Measurements from ENCODE around the gene PRR36. TPM values are rescaled to one million over a fixed set of nuclear protein-coding genes. Genes with fewer than 3 reads are reported as not detected.

The PRR36 gene
- total RNA-seq, 1 donor: under 0.01 TPM

DNA sequence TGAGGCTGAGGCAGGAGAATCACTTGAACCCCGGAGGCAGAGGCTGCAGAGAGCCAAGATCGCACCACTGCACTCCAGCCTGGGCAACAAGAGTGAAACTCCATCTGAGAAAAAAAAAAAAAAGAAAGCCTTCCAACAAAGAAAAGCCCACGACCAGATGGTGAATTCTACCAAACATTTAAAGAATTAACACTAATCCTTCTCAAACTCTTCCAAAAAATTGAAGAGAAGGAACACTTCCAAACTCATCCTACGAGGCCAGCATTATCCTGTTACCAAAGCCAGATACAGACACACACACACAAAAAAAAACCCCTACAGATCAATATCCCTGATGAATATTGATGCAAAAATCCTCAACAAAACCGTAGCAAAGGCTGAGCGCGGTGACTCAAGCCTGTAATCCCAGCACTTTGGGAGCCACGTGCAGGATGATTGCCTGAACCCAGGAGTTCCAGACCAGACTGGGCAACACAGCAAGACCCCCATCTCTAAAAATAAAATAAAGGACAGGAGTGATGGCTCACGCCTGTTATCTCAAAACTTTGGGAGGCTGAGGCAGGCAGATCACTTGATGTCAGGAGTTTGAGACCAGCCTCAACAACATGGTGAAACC lies 50.4 kb downstream of the PRR36 start:
- DNase-seq (ENCODE audit: low read depth in 2 of 3, low spot score in 2 of 3): no peak

DNA sequence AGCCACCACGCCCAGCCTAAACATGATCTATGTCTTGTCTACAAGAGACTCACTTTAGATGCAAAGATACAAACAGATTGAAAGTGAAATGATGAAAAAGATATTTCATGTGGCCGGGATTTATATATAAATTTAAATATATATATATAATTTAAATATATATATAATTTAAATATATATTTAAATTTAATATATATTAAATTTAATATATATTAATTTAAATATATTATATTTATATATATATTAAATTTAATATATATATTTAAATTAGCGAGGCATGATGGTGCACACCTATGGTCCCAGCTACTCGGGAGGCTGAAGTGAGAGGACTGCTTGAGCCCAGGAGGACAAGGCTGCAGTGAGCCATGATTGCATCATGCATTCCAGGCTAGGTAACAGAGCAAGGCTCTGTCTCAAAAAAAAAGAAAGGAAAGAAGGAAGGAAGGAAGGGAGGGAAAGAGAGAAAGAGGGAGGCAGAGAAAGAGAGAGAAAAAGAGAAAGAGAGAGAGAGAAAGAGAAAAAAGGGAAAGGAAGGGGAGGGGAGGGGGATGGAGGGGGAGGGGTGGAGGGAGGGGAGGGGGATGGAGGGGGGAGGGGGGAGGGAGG lies 51.2 kb downstream of the PRR36 start:
- DNase-seq (ENCODE audit: low read depth in 2 of 3, low spot score in 2 of 3): no peak

DNA sequence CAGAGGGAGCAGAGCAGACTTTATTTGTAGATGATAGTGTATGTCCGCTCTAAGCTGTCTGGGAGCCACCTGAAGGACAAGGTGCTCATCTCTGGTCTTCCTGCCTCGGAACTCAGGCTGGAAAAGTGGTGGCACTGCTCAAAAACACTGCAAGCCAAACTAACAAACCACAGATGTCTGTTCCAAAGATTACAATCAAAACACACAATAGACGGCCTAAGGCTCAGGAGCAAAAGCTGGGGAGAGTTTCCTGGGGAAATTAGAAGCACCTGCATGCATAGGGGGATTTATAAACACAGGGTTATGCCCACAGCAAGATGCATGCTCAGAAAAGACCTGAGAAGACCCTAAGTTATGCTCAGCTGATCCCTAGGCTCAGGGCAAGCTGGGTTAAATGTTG lies 53.6 kb downstream of the PRR36 start:
- no peak for DNase-seq (ENCODE audit: low read depth in 2 of 3, low spot score in 2 of 3)

DNA sequence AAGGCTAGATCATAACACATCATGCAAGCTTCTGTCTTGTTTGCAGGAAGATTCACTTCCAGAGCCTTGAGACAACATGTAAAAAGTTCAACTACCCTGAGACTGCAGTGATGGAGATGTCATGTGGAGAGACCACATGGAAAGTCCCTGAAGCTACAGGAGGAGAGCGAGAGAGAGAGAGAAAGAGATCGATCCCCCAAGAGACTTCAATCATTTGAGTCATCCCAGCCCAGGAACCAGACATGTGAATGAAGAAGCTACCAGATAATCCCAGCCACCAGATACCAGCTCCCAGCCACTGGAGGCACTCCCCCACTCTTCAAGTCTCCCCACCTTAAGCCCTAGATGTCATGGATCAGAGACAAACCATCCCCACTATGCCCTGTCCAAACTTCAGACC lies 54.9 kb downstream of the PRR36 start:
- DNase-seq (ENCODE audit: low read depth in 2 of 3, low spot score in 2 of 3): no peak

DNA sequence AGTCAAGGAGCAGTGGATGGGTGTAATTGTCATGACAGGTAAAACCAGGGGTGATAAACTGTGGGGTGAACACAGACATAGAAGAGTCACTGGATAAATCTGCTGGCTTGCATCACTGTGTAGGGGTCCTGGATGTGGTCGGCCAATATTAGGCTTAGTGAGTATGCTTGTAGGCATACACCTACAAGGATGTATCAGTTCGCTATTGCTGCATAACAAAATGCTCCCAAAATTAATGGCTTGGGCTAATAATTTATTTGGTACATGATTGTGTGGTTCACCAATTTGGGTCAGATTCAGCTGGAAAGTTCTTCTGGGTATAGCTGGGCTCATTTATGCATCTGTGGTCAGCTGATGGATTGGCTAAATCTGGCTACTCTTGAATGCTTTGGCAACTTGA lies 55.4 kb downstream of the PRR36 start:
- DNase-seq (ENCODE audit: low read depth in 2 of 3, low spot score in 2 of 3): no peak

Other genes starting within 250 kb of the PRR36 start
- 123 TPM for gene XAB2, start 244.8 kb downstream of the PRR36 start, total RNA-seq
- gene PET100, start 244.6 kb downstream of the PRR36 start, total RNA-seq: 4.6 TPM
- 0.81 TPM for gene PCP2, start 240.7 kb downstream of the PRR36 start, total RNA-seq
- 187 TPM for gene STXBP2, start 237.3 kb downstream of the PRR36 start, total RNA-seq
- 0.54 TPM for gene RETN, start 205.3 kb downstream of the PRR36 start, total RNA-seq
- gene MCEMP1, start 197.3 kb downstream of the PRR36 start, total RNA-seq: 0.27 TPM
- 52.0 TPM for gene TRAPPC5, start 193.6 kb downstream of the PRR36 start, total RNA-seq
- gene FCER2, start 172.3 kb downstream of the PRR36 start, total RNA-seq: 2.7 TPM
- under 0.01 TPM for gene CLEC4G, start 142.3 kb downstream of the PRR36 start, total RNA-seq
- gene CD209, start 126.9 kb downstream of the PRR36 start, total RNA-seq: not detected
- gene CLEC4M, start 111.1 kb downstream of the PRR36 start, total RNA-seq: under 0.01 TPM
- gene EVI5L, start 44.2 kb downstream of the PRR36 start, total RNA-seq: 18.6 TPM
- gene LRRC8E, start 14.1 kb upstream of the PRR36 start, total RNA-seq: 0.27 TPM
- 21.5 TPM for gene MAP2K7, start 29.5 kb upstream of the PRR36 start, total RNA-seq
- not detected for gene TGFBR3L, start 40.4 kb upstream of the PRR36 start, total RNA-seq
- gene SNAPC2, start 45.9 kb upstream of the PRR36 start, total RNA-seq: 11.3 TPM
- gene CTXN1, start 51.7 kb upstream of the PRR36 start, total RNA-seq: 1.9 TPM
- 44.7 TPM for gene TIMM44, start 69.3 kb upstream of the PRR36 start, total RNA-seq
- gene ELAVL1, start 131.3 kb upstream of the PRR36 start, total RNA-seq: 44.4 TPM
- gene CCL25, start 178.4 kb upstream of the PRR36 start, total RNA-seq: 0.27 TPM